Activated CD4-positive, alpha-beta T cell treated with anti-CD3 and anti-CD28 coated beads for 4 hours (primary cell): ENCODE measurements around the gene SPAG16.

Experiments used
- DNase-seq, 2 donors: peaks; one replicate each; pipeline ENCODE4 v3.0.0-alpha.2; 2020

Gene SPAG16

DNA sequence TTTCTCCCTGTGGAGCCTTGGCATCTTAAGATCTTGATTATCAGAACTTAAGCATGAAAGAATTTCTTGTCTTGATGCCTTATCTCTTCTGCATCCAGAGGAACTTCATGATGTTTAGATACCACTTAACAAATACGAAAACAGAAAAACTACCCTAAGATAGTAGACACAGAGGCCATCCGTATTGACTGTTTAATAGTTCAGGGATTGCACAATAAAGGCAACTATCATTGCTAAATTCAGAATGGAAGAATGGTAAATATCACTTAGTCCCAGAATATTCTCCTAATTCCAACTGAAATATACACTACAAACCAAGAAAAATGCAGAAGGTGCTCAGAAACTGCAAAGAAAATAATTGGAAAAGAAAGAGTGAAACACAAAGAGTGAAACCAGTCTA is 912.0 kb downstream of the SPAG16 start:
- DNase-seq, result no peak

DNA sequence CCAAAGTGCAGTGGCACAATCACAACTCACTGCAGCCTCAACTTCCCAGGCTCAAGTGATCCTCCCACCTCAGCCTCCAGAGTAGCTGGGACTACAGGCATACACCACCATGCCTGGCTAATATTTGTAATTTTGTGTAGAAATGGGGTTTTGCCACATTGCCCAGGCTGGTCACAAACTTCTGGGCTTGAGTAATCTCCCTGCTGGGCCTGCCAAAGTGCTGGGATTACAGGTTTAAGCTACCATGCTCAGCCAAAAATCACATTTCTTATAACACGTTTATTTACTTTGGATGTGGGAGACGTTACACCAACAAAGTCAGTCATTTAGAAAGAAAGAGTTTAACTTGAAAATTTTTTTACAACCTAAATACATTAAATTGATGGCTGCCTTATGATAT is 917.6 kb downstream of the SPAG16 start:
- no peak for DNase-seq

DNA sequence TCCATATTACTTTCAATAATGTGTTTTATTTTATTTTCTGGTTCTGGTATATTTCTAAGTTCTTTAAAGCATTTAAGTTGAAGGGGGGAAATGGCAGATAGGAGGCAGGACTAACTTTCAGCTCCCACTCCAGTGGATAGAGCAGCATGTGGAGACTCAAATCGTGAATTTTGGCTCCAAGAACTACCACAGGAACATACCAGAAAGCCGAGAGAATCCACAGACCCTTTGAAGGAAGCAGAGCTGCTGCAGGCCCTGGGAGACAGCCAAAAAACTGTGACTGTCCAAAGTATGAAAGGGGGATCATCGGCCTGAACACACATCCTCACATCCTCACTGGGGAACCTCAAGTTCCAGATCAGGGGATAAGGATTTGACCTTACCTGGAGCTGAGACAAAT is 919.0 kb downstream of the SPAG16 start:
- DNase-seq, result no peak

DNA sequence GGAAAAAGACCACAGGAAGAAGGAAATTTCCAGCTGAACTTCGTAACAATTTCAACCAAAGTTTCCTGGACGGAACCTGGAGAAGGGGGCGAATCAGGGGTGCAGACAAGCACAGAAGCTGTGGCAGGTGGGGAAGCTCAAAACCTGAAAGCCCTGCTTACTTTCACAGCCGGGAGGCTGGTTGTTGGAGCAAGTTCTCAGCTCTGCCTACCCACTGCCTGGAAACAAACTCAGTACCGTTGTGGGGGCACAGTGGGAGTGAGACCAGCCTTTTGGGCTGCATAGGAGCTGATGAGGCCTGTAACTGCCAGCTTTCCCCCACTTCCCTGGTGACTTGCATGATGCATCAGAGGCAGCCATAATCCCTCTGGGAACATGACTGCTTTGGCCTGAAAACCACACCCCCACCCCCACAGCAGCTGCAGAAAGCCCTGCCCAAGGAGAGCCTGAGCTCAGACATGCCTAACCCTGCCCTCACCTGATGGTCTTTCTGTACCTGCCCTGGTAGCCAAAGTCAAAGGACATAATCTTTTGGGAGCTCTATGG is 919.6 kb downstream of the SPAG16 start:
- DNase-seq, result no peak

DNA sequence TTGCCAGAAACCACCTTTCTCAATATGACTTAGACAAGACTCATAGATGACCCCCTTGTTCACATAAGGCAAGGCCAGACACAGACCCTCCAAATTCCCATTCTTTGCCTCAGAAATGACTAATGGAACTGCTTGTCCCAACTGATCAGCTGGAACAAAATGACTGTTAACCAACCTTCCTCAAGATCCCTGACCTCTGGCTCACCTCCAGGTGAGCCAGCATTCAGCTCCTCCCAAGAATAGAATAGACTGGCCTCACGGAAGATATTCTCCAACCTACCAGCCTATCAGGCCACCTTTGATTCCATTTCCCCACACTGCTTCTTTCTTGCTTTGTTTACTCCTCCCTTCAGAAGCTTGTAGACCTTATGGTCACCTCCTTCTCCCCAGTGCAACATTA is 930.8 kb downstream of the SPAG16 start:
- no peak for DNase-seq

DNA sequence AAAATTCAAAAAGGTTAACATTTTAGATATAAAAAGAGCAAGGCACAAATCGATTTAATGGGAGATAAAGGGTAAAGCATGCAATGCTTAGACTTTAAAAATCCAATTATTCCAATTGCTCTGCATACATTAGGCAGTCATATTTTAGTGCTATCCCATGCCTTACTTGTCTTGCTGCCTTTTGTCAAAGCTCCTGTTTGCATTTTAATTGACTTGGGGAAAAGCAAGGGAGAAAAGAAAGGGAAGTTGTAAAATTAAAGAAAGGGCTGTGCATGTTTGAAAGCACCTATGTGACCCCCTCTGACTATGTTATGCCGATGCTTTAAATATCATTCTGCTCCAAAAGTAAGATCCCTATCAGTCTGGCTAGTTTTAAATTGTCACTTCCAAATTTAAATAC is 932.9 kb downstream of the SPAG16 start:
- no peak for DNase-seq

DNA sequence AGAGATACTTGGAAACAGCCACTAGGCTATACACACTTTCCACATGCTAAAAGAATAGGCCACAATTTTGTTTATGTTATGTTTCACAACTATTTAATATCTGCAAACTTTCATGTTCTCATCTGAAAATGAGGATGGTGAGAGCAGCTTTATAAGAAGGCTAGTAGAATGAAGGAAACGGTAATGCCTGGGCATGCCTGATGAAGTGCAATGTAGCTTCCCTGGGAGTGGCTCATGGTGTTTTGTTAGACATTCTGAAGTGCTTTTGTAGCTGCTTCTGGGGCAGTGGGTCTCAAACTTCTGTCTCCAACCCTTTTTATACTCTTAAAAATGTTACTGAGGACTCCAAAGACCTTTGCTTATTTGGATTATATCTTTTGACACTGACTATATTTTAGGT is 933.3 kb downstream of the SPAG16 start:
- no peak for DNase-seq

DNA sequence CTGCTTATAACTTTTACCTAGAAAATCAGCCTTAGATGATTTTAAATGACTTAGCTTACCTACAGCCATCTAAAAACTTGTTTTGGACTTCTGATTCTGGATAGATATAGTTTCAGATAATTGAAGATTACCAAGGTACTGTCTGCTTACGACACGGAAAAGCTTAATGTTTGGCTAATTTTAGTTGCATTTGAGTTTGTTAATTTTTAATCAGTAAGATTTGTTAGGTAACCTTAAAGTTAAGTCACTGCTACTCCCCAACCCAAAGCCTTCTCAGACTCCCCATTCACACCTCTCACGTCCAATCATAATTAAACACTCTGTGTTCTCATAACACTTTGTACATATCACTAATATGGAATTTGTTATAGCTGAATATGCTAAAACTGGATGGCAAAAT is 936.0 kb downstream of the SPAG16 start:
- DNase-seq, result no peak

DNA sequence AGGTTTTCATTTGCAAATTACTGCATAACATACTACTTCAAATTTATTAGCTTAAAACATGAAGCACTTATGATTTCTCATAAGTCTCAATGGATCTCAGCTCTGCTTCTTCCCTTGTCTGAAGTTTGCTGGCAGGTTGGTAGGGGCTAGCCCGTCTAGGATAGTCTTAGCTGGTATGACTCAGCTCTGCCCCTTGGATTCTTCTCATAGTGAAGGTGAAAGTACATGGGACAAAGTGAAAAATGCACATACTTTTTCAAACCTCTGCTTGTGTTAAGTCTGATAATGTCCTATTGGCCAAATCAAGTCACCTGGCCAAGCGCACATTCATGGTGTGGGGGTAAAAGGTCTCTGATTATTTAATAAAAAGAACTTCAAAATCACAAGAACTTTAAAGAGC is 941.8 kb downstream of the SPAG16 start:
- DNase-seq, result no peak

DNA sequence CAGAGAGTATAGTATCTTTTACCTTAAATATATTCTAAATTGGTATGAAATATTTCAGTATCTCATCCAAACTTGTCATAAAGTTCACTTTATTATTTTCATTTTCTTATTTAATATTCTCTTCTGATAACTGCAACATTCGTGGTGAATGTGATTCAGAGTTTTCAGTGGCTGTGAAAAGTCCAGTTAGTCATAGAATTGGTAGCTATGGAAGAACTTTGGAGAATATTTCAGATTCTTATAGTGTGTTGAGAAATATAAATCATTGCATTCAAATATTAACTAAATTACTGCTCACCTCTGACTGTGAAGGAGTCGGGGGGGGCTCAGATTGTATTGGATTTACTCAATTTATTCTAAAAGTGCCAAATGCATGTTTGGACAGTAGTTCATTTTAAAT is 948.0 kb downstream of the SPAG16 start:
- DNase-seq, result no peak

DNA sequence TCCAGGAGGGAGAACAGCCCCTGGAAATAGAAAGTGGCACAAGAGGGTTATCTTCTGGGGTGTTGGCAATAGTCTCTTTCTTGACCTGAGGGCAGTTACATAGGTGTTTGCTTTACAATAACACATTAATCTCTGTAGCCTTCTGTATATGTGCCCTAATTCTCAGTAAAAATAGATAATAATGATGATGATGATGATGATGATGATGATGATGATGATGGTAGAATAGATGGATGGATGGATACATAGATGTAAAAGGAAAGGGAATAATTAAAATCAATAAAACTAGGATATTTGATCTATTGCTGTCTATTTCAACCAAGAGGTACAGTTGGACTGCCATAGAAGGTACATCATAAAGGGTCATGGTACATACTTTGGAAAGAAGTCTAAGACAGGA is 948.9 kb downstream of the SPAG16 start:
- DNase-seq, result no peak

DNA sequence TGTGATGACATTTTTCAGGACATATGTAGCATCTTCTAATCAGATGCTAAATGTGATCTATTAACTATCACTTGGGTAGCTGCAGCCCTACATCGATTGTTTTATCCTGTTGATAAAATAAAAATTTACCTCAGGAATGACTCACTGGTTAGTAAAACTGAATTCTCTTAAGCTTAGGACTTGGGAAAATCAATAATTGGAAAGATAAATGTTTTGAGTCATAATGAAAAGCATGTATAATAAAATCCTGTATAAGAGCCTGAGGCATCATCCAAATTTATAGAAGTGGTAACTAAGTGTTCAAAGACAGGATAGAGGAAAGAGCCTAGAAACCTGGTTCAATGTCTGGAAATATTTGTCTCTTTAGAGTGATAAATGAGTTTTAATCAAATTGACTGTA is 958.5 kb downstream of the SPAG16 start:
- DNase-seq, result no peak

DNA sequence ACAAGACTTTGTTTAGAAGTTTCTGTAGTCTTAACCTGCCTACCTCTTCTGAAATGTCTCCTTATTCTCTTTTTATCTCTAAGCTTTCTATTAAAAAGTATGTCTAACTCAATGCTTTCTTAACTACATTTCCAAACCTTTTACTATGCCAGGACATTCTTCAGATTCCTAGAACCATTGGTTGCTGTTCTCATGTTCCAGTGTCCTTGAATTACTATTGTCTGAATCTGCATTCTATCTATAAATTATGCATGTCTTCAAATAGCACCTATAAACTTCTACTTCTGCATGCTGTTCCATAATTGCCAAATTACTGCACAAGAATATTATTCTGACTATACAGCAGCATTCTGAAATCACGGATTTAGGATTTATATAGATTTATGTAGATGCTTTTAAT is 960.6 kb downstream of the SPAG16 start:
- no peak for DNase-seq

DNA sequence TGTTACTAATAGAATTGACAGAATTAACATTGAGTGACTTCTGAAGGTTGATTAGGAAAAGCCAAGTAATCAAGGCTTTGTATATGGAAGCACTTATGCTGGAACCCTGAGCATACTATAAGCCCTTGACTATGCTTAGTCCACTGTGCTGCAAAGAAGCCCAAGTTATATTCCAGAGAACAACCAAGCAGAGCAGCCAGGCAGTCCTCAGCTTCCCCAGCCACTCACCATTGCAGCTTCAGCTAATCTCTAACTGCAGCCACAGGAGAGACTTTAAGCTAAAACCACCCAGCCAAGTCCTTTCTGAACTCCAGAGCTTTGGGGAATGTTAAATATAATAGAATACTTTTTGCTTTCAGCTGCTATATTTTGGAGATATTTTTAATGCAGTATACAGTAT is 962.2 kb downstream of the SPAG16 start:
- no peak for DNase-seq

DNA sequence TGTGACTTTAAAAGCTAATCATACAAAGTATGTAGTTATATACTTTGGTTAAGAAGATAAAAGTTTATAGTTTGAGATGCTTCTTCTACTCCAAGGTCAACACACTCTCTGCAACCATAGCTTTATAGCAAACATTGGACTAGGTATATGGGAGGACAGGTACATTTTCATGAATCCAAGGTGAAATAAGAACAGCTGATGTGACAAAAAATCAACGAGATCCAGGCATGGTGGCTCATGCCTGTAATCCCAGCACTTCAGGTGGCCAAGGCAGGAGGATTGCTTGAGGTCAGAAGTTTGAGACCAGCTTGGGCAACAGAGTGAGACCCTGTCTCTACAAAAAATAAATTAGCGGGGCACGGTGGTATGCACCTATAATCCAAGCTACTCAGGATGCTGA is 963.3 kb downstream of the SPAG16 start:
- DNase-seq, result no peak

DNA sequence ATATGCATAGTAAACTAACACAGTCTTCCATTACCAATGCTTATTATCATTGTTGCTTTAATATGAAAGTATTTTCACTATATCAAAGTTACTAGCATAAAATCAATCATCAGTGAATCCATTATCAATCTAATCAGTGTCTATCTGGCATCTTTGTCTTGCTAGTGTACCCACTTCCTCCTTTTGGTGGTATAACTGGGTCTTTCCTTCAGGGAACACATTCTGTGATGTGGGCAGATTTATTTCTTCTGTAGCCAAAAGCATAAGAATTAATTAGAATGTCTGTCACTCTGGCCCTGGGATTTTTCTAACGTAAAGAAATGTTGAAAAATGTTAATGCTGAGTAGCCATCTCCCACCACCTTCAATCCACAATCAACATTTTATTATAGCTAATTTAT is 970.8 kb downstream of the SPAG16 start:
- DNase-seq, result no peak

DNA sequence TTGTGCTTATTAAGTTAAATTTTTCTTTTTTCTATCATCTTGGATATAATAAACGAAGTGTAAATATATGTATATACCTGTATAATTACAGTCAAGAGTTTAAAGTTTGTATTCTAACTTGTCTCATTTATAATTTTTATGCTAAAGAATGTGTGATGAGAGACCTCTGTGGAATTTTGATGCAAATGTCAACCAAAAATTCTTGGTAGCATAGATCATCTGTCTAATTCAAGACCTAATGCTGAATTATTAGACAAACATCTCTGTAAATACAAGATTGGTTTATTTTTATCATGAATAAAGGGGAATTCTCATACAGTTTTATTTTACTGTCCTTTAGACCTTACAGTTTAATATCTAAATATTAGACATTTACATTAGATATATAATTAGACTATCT is 977.4 kb downstream of the SPAG16 start:
- DNase-seq, result no peak

DNA sequence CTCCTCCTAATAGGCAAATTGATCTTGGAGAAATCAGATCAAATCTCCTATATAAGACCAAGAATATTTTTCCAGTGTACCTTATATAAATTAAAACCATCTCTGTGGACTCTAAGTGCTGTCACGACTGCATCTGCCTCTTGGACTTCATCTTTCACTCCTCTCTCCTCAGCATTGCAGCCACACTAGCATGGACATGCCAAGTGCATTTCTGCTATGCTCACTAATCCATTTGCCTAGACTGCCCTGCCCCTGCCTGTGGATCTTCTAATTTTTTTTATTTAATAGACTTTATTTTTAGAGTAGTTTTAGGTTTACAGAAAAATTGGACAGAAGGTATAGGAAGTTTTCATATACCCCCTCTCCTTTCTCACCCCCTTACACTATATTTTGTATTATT is 979.9 kb downstream of the SPAG16 start:
- no peak for DNase-seq

DNA sequence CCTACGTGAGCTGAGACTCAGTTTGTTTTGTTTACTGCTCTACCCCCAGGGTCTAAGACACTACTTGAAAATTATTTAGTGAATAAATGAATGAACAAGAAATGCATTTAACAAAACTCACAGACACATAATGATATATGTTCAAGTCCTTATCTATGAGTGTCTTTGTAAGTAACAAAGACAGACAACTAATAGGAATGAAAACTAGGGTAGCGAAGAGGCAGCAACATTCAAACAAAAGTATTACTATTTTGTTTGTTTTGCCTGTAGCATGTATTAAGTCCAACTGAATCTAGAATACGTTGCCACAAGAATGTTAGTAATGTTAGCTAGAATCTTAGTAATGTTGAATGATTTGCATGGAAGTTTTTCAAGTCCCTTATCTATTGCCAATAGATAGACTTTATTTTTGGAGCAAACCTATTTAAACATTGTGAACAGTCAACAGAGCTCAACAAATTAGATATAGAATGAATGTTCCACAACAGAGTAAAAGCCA is 981.8 kb downstream of the SPAG16 start:
- DNase-seq, result no peak

DNA sequence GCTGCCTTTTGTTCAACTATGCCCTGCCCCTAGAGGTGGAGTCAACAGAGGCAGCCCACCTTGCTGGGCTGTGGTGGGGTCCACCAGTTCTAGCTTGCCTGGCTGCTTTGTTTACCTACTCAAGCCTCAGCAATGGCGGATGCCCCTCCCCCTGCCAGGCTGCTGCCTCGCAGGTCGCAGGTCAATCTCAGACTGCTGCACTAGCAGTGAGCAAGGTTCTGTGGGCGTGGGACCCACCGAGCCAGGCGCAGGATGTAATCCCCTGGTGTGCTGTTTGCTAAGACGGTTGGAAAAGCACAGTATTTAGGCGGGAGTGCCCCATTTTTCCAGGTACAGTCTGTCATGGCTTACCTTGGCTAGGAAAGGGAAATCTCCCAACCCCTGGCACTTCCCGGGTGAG is 993.6 kb downstream of the SPAG16 start:
- no peak for DNase-seq

DNA sequence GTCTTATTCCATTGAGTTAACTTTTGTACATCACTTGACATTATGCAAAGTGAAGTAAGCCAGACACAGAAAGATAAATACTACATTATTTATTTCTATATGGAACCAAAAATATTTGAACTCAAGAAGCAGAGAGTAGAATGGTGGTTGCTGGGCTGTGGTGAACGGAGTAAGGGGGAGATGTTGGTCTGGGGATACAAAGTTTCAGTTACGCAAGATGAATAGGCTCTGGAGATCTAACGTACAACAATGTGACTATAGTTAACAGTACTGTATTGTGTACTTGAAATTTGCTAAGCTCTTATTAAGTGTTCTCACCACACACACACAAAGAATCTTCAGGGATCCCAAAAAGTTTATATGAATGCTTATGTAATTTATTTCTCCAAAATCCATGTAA is 1001.7 kb downstream of the SPAG16 start:
- no peak for DNase-seq

DNA sequence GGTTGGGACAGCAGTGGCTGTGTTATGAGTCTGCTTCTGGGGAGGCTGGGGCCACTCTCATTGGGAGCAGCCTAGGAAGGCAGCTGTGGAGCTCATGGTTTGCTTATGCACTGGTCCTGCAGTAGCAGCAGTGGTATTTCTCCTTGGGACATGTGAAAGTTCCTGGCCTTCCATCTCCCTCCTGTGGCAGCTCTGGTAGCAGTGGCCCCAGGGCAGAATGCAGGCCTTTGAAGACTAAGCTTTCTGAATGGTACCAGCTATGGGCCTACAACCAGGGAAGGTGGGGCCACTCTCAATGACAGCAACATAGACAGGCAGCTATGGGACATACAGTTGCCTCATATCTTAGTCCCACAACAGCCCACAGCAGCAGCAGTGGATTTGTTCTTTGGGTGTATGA is 1009.3 kb downstream of the SPAG16 start:
- no peak for DNase-seq

DNA sequence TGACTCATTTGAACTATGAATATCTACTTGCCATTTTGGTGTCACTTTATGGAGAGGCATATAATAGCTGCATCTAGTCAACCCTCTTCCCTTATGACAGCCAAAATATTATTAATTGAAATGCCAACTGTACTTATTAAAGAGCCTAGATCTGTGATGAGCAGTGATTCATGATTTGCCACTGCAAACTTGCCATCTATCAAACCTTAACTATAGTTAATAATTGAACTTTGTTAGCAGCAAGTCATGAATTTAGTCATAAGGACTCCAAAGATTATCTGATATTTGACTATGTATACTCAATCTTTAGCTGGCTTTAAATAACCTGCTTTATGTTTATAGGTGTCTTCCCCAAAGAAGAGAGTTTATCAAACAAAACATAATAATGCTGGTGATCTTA is 1010.2 kb downstream of the SPAG16 start:
- DNase-seq, result no peak

DNA sequence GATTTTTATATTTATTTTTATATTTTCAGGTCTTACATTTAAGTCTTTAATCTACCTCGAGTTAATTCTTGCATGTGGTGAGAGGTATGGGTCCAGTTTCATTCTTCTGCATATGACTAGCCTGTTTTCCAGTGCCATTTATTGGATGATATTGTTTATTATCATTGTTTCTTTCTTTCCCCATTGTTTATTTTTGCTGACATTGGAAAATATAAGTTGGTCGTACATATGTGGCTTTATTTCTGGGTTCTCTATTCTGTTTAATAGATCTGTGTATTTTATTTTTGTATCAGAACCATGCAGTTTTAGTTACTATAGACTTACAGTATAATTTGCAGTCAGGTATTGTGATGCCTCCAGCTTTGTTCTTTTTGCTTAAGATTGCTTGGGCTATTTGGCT is 1013.2 kb downstream of the SPAG16 start:
- no peak for DNase-seq

DNA sequence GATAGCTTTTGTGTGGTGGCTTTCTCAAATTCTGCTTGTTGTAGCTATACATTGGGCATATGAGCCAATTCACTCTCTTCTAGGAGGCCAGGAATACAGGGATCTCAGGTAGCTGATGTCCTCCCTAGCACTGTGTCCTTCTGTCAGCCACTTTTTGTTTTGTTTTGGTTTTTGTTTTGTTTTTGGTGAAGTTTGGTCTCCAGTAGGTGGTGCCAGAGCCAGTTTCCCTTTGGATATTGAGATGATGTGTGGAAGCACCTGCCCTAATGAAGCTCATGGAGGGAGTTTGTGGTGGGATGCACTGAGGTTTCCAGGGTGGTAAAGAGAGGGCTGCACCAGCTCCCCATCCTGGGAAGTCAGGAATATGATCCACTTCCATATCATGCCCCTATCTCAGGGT is 1026.1 kb downstream of the SPAG16 start:
- no peak for DNase-seq

DNA sequence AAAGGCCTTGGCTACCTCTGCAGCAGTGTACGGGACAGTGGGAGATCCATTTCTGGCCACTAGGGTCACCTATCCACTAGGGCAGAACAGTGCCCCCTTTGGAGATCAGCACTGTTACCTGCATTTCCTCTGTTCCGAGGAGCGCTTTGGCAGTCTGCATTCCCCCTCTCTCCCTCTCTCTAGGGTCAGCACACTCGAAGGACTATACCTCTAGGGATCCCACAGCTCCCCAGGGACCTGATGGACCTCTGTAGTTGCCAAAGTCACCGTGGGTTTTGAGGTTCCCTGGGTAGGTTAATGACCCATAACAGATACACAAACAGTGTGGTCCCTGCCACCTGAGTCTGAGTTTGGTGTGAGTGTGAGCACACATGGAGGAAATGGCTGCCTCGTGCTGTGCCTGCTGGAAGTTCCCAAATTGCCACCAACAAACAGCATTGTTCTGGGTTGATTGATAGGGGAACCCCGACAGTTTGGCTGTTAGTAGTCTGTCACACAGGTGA is 1026.8 kb downstream of the SPAG16 start:
- DNase-seq, result no peak
